Testis (tissue), 2 donors: ENCODE measurements around the gene TSSK3.

Source experiments
- POLR2A ChIP-seq: fragments of 450-650 bp; IDR thresholded peaks from one replicate; pipeline ENCODE4 v1.6.1; 2017; ENCODE audit warnings: antibody characterized with exemption, mild to moderate bottlenecking, moderate library complexity
- TF ChIP-seq, protein P1 (sequence below), 3 experiments: fragments of 450-650 bp in 2 of 3; fragments of 200-600 bp in 1 of 3; sonication (generic) in 1 of 3; IDR thresholded peaks; one replicate each; pipeline ENCODE4 v1.5.1; 2016 to 2019; ENCODE audit warnings: antibody characterized with exemption in 3 of 3, mild to moderate bottlenecking in 2 of 3, moderate library complexity in 1 of 3

DNA sequence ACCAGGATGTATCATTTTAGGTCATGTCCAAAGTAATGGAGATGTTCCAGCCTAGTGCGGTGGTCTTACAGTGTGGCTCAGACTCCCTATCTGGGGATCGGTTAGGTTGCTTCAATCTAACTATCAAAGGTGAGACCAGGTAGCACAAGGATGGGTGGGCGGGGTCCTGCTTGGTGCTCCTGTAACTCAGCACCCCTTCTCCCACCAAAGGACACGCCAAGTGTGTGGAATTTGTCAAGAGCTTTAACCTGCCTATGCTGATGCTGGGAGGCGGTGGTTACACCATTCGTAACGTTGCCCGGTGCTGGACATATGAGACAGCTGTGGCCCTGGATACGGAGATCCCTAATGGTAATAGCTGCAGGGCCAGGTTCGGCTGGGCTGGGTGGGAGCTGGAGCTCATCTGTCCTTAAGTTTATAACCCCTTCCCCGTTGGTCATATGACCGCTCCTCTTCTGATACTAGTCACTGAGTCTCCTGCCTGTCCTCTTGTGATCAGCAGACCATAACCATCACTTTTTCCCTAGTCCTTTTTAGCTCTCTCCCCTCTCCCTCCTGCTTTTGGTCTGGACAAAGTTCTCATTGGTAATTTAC is 31.7 kb upstream of the TSSK3 start:
- TF ChIP-seq, protein P1, sequence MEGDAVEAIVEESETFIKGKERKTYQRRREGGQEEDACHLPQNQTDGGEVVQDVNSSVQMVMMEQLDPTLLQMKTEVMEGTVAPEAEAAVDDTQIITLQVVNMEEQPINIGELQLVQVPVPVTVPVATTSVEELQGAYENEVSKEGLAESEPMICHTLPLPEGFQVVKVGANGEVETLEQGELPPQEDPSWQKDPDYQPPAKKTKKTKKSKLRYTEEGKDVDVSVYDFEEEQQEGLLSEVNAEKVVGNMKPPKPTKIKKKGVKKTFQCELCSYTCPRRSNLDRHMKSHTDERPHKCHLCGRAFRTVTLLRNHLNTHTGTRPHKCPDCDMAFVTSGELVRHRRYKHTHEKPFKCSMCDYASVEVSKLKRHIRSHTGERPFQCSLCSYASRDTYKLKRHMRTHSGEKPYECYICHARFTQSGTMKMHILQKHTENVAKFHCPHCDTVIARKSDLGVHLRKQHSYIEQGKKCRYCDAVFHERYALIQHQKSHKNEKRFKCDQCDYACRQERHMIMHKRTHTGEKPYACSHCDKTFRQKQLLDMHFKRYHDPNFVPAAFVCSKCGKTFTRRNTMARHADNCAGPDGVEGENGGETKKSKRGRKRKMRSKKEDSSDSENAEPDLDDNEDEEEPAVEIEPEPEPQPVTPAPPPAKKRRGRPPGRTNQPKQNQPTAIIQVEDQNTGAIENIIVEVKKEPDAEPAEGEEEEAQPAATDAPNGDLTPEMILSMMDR (IDR thresholded peaks at IDR 0.05): no peak
- no peak for TF ChIP-seq POLR2A
